ENCODE results near the gene CDH26. TPM values are rescaled to one million over a fixed set of nuclear protein-coding genes. Genes with fewer than 3 reads are reported as not detected.

The CDH26 gene
- total RNA-seq, 2 experiments from 2014 or later, result 0.75 to 1.1 TPM

- Mint-ChIP-seq H3K27ac (no peak overlapping the region), H3K27me3 (peaks cover 7% of the 10 kb centered on the region), H3K4me1 (ENCODE audit: low read depth) (no peaks in the 10 kb centered on the region), H3K36me3 (ENCODE audit: low read depth) (no peaks in the 10 kb centered on the region), H3K4me3 (no peak overlapping the region), H3K9me3 (no peaks in the 10 kb centered on the region)
- Histone ChIP-seq H3K27me3 (ENCODE audit: control insufficient read depth in 1 of 2, insufficient read depth in 2 of 2, low read length in 2 of 2) (peaks cover 0 to 4% of the 10 kb centered on the region in 2 experiments), H3K4me1 (ENCODE audit: insufficient read depth, low read length) (no peaks in the 10 kb centered on the region), H3K9me3 (ENCODE audit: control insufficient read depth in 1 of 2, insufficient read depth in 1 of 2, low read length in 2 of 2) (no peaks in the 10 kb centered on the region), H3K36me3 (ENCODE audit: insufficient read depth, low read length) (no peaks in the 10 kb centered on the region), H3K27ac (ENCODE audit: low read depth in 1 of 2, low read length in 2 of 2) (no peak overlapping the region), H3K4me3 (ENCODE audit: low read length) (no peak overlapping the region)
- DNase-seq, result peak in 1 of 14 experiments; percentile 23
- intact Hi-C loops (cut with DNase I, micrococcal nuclease), result no loop called here
- CTCF ChIA-PET, result no interaction called here
- no peak for TF ChIP-seq CTCF (IDR thresholded peaks at IDR 0.05)
- POLR2A ChIA-PET, result no interaction called here
- ATAC-seq (ENCODE audit: poor library complexity), result no peak
These were observed 45.6 kb upstream of the CDH26 start for GRCh38 chr20:59912609-59913008.

DNA sequence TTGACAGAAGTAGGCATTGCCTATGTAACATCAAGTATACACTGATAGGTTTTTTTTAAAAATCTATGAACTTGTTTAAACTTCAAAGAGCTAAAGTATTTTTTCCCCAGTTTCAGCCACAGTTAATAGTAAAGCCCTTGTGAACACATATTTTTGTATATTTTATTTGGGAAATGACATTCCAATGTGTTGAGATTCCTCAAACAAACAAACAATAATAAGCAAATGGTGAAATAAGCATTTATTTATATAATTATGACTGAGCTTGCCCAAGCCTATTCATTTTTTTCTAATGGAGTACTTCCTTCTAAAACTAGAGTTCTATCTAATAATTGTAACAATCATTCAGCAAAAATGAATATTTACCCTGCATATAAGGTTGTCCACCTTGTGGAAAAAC lies 37.3 kb upstream of the CDH26 start:
- no peak overlapping the region for H3K27ac Mint-ChIP-seq
- DNase-seq (no peak), ATAC-seq (ENCODE audit: poor library complexity) (no peak)
- no peaks in the 10 kb centered on the region for H3K9me3 Mint-ChIP-seq
- no peaks in the 10 kb centered on the region for H3K36me3 Mint-ChIP-seq (ENCODE audit: low read depth)
- Histone ChIP-seq H3K4me3 (ENCODE audit: low read length) (no peak overlapping the region), H3K36me3 (ENCODE audit: insufficient read depth, low read length) (no peaks in the 10 kb centered on the region), H3K27ac (ENCODE audit: low read depth in 1 of 2, low read length in 2 of 2) (no peak overlapping the region), H3K9me3 (ENCODE audit: control insufficient read depth in 1 of 2, insufficient read depth in 1 of 2, low read length in 2 of 2) (no peaks in the 10 kb centered on the region), H3K27me3 (ENCODE audit: control insufficient read depth in 1 of 2, insufficient read depth in 2 of 2, low read length in 2 of 2) (no peaks in the 10 kb centered on the region), H3K4me1 (ENCODE audit: insufficient read depth, low read length) (no peaks in the 10 kb centered on the region)
- H3K4me1 Mint-ChIP-seq (ENCODE audit: low read depth), result no peaks in the 10 kb centered on the region
- no peak for TF ChIP-seq CTCF (IDR thresholded peaks at IDR 0.05)
- ChIA-PET POLR2A (no interaction called here), CTCF (no interaction called here)
- no peaks in the 10 kb centered on the region for H3K27me3 Mint-ChIP-seq
- no peak overlapping the region for H3K4me3 Mint-ChIP-seq
- intact Hi-C loops (cut with DNase I, micrococcal nuclease), result no loop called here

DNA sequence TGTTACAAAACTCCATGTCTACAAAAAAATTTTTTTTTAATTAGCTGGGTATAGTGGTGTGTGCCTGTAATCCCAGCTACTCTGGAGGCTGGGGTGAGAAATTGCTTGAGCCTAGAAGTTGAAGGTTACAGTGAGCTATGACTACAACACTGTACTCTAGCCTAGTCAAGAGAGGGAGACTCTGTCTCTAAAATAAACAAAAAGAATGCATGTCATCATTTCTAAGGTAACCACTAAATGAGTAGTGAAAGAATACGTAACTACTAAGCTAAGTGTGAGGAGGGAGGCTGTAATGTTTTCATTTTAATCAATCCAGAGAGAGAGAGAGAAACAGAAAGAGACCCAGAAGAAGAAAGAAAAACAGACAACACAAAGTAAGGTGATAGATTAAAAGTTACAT lies 34.7 kb upstream of the CDH26 start:
- ChIA-PET POLR2A (no interaction called here), CTCF (interaction anchor here (0.9 kb wide), 1 partner anchor 10 kb away, joined by 3 read pairs; the partner anchor contains the start of gene SYCP2)
- H3K27me3 Mint-ChIP-seq, result no peaks in the 10 kb centered on the region
- intact Hi-C loops (cut with DNase I, micrococcal nuclease), result no loop called here
- no peaks in the 10 kb centered on the region for H3K36me3 Mint-ChIP-seq (ENCODE audit: low read depth)
- Histone ChIP-seq H3K4me3 (ENCODE audit: low read length) (no peak overlapping the region), H3K4me1 (ENCODE audit: insufficient read depth, low read length) (no peaks in the 10 kb centered on the region), H3K9me3 (ENCODE audit: control insufficient read depth in 1 of 2, insufficient read depth in 1 of 2, low read length in 2 of 2) (no peaks in the 10 kb centered on the region), H3K27me3 (ENCODE audit: control insufficient read depth in 1 of 2, insufficient read depth in 2 of 2, low read length in 2 of 2) (no peaks in the 10 kb centered on the region), H3K36me3 (ENCODE audit: insufficient read depth, low read length) (no peaks in the 10 kb centered on the region), H3K27ac (ENCODE audit: low read depth in 1 of 2, low read length in 2 of 2) (no peak overlapping the region)
- no peaks in the 10 kb centered on the region for H3K4me1 Mint-ChIP-seq (ENCODE audit: low read depth)
- TF ChIP-seq CTCF (IDR thresholded peaks at IDR 0.05), result no peak
- no peak for DNase-seq
- no peaks in the 10 kb centered on the region for H3K9me3 Mint-ChIP-seq
- no peak for ATAC-seq (ENCODE audit: poor library complexity)
- H3K4me3 Mint-ChIP-seq, result no peak overlapping the region
- no peak overlapping the region for H3K27ac Mint-ChIP-seq
